Measurements from ENCODE around the gene SLC26A8.
"Not testable (repeated sequence)": the region's sequence is repeated elsewhere in the genome, so short reads cannot be mapped to it uniquely, and the experiment has no call there.

SLC26A8 gene

GRCh38 chr6:35942355-35942754 lies 82.1 kb downstream of the SLC26A8 start:
- no peak for DNase-seq

GRCh38 chr6:35941170-35941569 lies 83.3 kb downstream of the SLC26A8 start:
- not testable (repeated sequence) for DNase-seq

GRCh38 chr6:35940014-35940413 lies 84.4 kb downstream of the SLC26A8 start:
- DNase-seq: not testable (repeated sequence)

- DNase-seq: not testable (repeated sequence)
Observed at GRCh38 chr6:35939259-35939658, 85.2 kb downstream of the SLC26A8 start.

- no peak for DNase-seq
Observed at GRCh38 chr6:35936681-35937359, 87.6 kb downstream of the SLC26A8 start.

- no peak for DNase-seq
Observed at GRCh38 chr6:35935469-35935868, 89.0 kb downstream of the SLC26A8 start.

- DNase-seq: no peak
Observed at GRCh38 chr6:35933844-35934243, 90.6 kb downstream of the SLC26A8 start.

- DNase-seq: not testable (repeated sequence)
Observed at GRCh38 chr6:35931873-35932272, 92.6 kb downstream of the SLC26A8 start.

- no peak for DNase-seq
Observed at GRCh38 chr6:35931120-35931561, 93.3 kb downstream of the SLC26A8 start.

GRCh38 chr6:35929601-35930000 lies 94.8 kb downstream of the SLC26A8 start:
- no peak for DNase-seq

GRCh38 chr6:35926509-35927215 lies 97.8 kb downstream of the SLC26A8 start:
- no peak for DNase-seq

- DNase-seq: no peak
Observed at GRCh38 chr6:35925961-35926360, 98.5 kb downstream of the SLC26A8 start.

- no peak for DNase-seq
Observed at GRCh38 chr6:35924146-35924545, 100.3 kb downstream of the SLC26A8 start.

- DNase-seq: no peak
Observed at GRCh38 chr6:35922139-35922554, 102.3 kb downstream of the SLC26A8 start.

GRCh38 chr6:35920793-35921732 lies 103.4 kb downstream of the SLC26A8 start, which contains the start of gene SRPK1:
Gene SRPK1, minus strand, starts transcription at chr6:35921098. Its CDS starts 42 bp downstream, at chr6:35921056.
- peak; percentile 59 to 79 for DNase-seq

- peak in 1 of 2 experiments; percentile 56 for DNase-seq
Observed at GRCh38 chr6:35919827-35920751, 104.4 kb downstream of the SLC26A8 start.

GRCh38 chr6:35919085-35919826 lies 105.2 kb downstream of the SLC26A8 start:
- DNase-seq: peak in 1 of 2 experiments; percentile 56

- not testable (repeated sequence) for DNase-seq
Observed at GRCh38 chr6:35916893-35917292, 107.5 kb downstream of the SLC26A8 start.

GRCh38 chr6:35916056-35916455 lies 108.4 kb downstream of the SLC26A8 start:
- DNase-seq: no peak

GRCh38 chr6:35914536-35914935 lies 109.9 kb downstream of the SLC26A8 start:
- DNase-seq: no peak
